Gastrocnemius medialis (tissue), 4 donors: ENCODE results near the gene TDRD6.

Source experiments
- POLR2A ChIP-seq, 2 donors: fragments of 450-650 bp; IDR thresholded peaks; one replicate each; pipeline ENCODE4 v1.6.1; 2017; ENCODE audit warnings: antibody characterized with exemption in 2 of 2, mild to moderate bottlenecking in 2 of 2, moderate library complexity in 2 of 2
- TF ChIP-seq, protein P1 (sequence below), 5 experiments: fragments of 450-650 bp in 3 of 5; fragments of 200-600 bp in 2 of 5; sonication (generic) in 2 of 5; IDR thresholded peaks in 4 of 5; conservative IDR thresholded peaks in 1 of 5; 1 replicate in 4 of 5; 2 replicates in 1 of 5; pipeline ENCODE4 v1.5.1; 2016 to 2019; ENCODE audit warnings: antibody characterized with exemption in 5 of 5, mild to moderate bottlenecking in 3 of 5, moderate library complexity in 3 of 5

GRCh38 chr6:46729787-46730326 is 42.2 kb downstream of the TDRD6 start:
- TF ChIP-seq, protein P1, sequence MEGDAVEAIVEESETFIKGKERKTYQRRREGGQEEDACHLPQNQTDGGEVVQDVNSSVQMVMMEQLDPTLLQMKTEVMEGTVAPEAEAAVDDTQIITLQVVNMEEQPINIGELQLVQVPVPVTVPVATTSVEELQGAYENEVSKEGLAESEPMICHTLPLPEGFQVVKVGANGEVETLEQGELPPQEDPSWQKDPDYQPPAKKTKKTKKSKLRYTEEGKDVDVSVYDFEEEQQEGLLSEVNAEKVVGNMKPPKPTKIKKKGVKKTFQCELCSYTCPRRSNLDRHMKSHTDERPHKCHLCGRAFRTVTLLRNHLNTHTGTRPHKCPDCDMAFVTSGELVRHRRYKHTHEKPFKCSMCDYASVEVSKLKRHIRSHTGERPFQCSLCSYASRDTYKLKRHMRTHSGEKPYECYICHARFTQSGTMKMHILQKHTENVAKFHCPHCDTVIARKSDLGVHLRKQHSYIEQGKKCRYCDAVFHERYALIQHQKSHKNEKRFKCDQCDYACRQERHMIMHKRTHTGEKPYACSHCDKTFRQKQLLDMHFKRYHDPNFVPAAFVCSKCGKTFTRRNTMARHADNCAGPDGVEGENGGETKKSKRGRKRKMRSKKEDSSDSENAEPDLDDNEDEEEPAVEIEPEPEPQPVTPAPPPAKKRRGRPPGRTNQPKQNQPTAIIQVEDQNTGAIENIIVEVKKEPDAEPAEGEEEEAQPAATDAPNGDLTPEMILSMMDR (IDR thresholded peaks at IDR 0.05 in 4 of 5, conservative IDR thresholded peaks at IDR 0.05 in 1 of 5), result no peak
- no peak for TF ChIP-seq POLR2A (IDR thresholded peaks at IDR 0.05)
